ENCODE measurements around the gene LRP11.

DNA sequence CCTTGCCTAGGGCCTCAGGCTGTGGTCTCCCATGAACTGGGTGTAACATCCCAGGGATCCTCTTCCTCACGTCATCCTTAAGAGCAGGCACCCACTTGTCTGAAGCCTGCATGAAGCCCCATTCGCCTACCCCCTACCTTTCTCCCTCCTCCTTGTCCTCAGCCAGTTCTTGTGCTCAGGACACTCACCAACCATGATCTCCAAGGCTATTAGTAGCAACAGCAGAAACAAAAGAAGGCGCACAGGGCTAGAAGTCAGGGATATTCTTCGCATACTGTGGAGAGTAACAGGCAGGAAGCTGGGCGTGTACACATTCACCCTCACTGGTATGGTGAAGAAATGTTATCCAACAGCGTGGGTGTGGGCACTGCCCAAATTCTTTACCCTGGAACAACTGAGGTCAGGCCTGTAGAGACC is 26.5 kb upstream of the LRP11 start:
- TF ChIP-seq, protein P1, sequence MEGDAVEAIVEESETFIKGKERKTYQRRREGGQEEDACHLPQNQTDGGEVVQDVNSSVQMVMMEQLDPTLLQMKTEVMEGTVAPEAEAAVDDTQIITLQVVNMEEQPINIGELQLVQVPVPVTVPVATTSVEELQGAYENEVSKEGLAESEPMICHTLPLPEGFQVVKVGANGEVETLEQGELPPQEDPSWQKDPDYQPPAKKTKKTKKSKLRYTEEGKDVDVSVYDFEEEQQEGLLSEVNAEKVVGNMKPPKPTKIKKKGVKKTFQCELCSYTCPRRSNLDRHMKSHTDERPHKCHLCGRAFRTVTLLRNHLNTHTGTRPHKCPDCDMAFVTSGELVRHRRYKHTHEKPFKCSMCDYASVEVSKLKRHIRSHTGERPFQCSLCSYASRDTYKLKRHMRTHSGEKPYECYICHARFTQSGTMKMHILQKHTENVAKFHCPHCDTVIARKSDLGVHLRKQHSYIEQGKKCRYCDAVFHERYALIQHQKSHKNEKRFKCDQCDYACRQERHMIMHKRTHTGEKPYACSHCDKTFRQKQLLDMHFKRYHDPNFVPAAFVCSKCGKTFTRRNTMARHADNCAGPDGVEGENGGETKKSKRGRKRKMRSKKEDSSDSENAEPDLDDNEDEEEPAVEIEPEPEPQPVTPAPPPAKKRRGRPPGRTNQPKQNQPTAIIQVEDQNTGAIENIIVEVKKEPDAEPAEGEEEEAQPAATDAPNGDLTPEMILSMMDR (conservative IDR thresholded peaks at IDR 0.05; ENCODE audit: low read length) = no peak
- no peak for TF ChIP-seq EZH2phosphoT487 (IDR thresholded peaks at IDR 0.05; ENCODE audit: borderline replicate concordance, low read depth, low read length)

Data from OCI-LY7 (cell line).